Neural cell (in vitro differentiated cells): ENCODE results near the gene FBLN2. TPM values are rescaled to one million over a fixed set of nuclear protein-coding genes. Genes with fewer than 3 reads are reported as not detected.

Experiments
- H2AFZ ChIP-seq: fragments of 200-600, 300-800 bp; sonication (generic), shearing (Covaris generic); 2 replicates; pipeline ENCODE4 v1.6.0; 2014; ENCODE audit warnings: low read depth, mild to moderate bottlenecking, antibody characterized with exemption, low read length, moderate library complexity
- H3F3A ChIP-seq: fragments of 200-600 bp; shearing (Covaris generic); 2 replicates; pipeline ENCODE4 v1.6.1; 2016; ENCODE audit warnings: mild to moderate bottlenecking, moderate library complexity, mixed read lengths, antibody characterized with exemption, low read length; ENCODE audit not compliant: insufficient read depth, poor library complexity, severe bottlenecking
- H3K27ac ChIP-seq: fragments of 200-600, 300-800 bp; sonication (generic), shearing (Covaris generic); 2 replicates; pipeline ENCODE4 v1.5.1; 2014; ENCODE audit warnings: mild to moderate bottlenecking, low read length, moderate library complexity
- H3K27me3 ChIP-seq: fragments of 300-800, 200-600 bp; sonication (generic), shearing (Covaris generic); 2 replicates; pipeline ENCODE4 v1.6.0; 2014; ENCODE audit warnings: mild to moderate bottlenecking, low read depth, low read length, moderate library complexity; ENCODE audit not compliant: insufficient read depth
- H3K36me3 ChIP-seq: fragments of 300-800, 200-600 bp; sonication (generic), shearing (Covaris generic); 2 replicates; pipeline ENCODE4 v1.5.1; 2014; ENCODE audit warnings: mild to moderate bottlenecking, antibody characterized with exemption, low read length, moderate library complexity; ENCODE audit not compliant: insufficient read depth
- H3K4me2 ChIP-seq: fragments of 300-800, 200-600 bp; sonication (generic), shearing (Covaris generic); 2 replicates; pipeline ENCODE4 v1.6.0; 2014; ENCODE audit warnings: mild to moderate bottlenecking, low read length
- H3K4me3 ChIP-seq: fragments of 300-800, 200-600 bp; sonication (generic), shearing (Covaris generic); 2 replicates; pipeline ENCODE4 v1.5.1; 2014; ENCODE audit warnings: mild to moderate bottlenecking, low read length, moderate library complexity
- H3K79me2 ChIP-seq: fragments of 200-600 bp; shearing (Covaris generic); replicated peaks from 2 replicates; pipeline ENCODE4 v1.6.0; 2014; ENCODE audit warnings: mild to moderate bottlenecking, low read length, moderate library complexity; ENCODE audit not compliant: insufficient read depth
- H3K9ac ChIP-seq: fragments of 300-800, 200-600 bp; sonication (generic), shearing (Covaris generic); 2 replicates; pipeline ENCODE4 v1.6.1; 2016; ENCODE audit warnings: mild to moderate bottlenecking, low read length, mixed read lengths
- H3K9me2 ChIP-seq: fragments of 200-600 bp; shearing (Covaris generic); 2 replicates; pipeline ENCODE4 v1.6.1; 2016; ENCODE audit warnings: mild to moderate bottlenecking, low read length, mixed read lengths; ENCODE audit not compliant: insufficient read depth
- H3K9me3 ChIP-seq: fragments of 200-600, 300-800 bp; sonication (generic), shearing (Covaris generic); 2 replicates; pipeline ENCODE4 v1.6.1; 2016; ENCODE audit warnings: mild to moderate bottlenecking, mixed run types, low read length, moderate library complexity, mixed read lengths
- H4K20me1 ChIP-seq: fragments of 200-600 bp; shearing (Covaris generic); 2 replicates; pipeline ENCODE4 v1.6.1; 2016; ENCODE audit warnings: mild to moderate bottlenecking, mixed run types; ENCODE audit not compliant: insufficient read depth
- EP300 ChIP-seq: fragments of 450-650 bp; conservative IDR thresholded peaks from 2 replicates; pipeline ENCODE4 v1.6.1; 2014; ENCODE audit warnings: antibody characterized with exemption, mild to moderate bottlenecking, moderate library complexity; ENCODE audit not compliant: poor library complexity, severe bottlenecking
- EZH2 ChIP-seq: fragments of 200-600, 300-800 bp; shearing (Covaris generic), sonication (generic); IDR thresholded peaks from 2 replicates; pipeline ENCODE4 v1.6.1; 2014; ENCODE audit warnings: antibody characterized with exemption, low read length, borderline replicate concordance, mild to moderate bottlenecking; ENCODE audit not compliant: insufficient read depth, poor library complexity, severe bottlenecking
- MXI1 ChIP-seq: fragments of 450-650 bp; conservative IDR thresholded peaks from 2 replicates; pipeline ENCODE4 v1.6.1; 2014; ENCODE audit warnings: antibody characterized with exemption, mild to moderate bottlenecking; ENCODE audit not compliant: poor library complexity, severe bottlenecking
- POLR2AphosphoS5 ChIP-seq: IDR thresholded peaks from 2 replicates; pipeline ENCODE4 v1.6.1; 2012
- RAD21 ChIP-seq: fragments of 450-650 bp; conservative IDR thresholded peaks from 2 replicates; pipeline ENCODE4 v1.6.1; 2014; ENCODE audit warnings: antibody characterized with exemption, mild to moderate bottlenecking, moderate library complexity
- SMC3 ChIP-seq: fragments of 450-650 bp; conservative IDR thresholded peaks from 2 replicates; pipeline ENCODE4 v1.6.1; 2014; ENCODE audit warnings: antibody characterized with exemption, mild to moderate bottlenecking, moderate library complexity; ENCODE audit not compliant: poor library complexity
- TAF1 ChIP-seq: IDR thresholded peaks from 2 replicates; pipeline ENCODE4 v1.6.1; 2012; ENCODE audit warnings: low read depth
- polyA plus RNA-seq: library from polyadenylated mRNA; depleted of rRNA; stranded (reverse); fragments of >200 nt; gene quantifications from 2 replicates; pipeline ENCODE4 v1.2.3, GENCODE V29; 2014
- TF ChIP-seq, protein P1 (sequence below): IDR thresholded peaks from 2 replicates; pipeline ENCODE4 v1.6.1; 2012; ENCODE audit warnings: borderline replicate concordance
- TF ChIP-seq, protein P2 (sequence below): fragments of 450-650 bp; IDR thresholded peaks from 2 replicates; pipeline ENCODE4 v1.5.1; 2014; ENCODE audit warnings: antibody characterized with exemption, mild to moderate bottlenecking, moderate library complexity; ENCODE audit not compliant: poor library complexity, severe bottlenecking

The FBLN2 gene
- polyA plus RNA-seq, 1 donor from 2014 or later, result 0.37 TPM

DNA sequence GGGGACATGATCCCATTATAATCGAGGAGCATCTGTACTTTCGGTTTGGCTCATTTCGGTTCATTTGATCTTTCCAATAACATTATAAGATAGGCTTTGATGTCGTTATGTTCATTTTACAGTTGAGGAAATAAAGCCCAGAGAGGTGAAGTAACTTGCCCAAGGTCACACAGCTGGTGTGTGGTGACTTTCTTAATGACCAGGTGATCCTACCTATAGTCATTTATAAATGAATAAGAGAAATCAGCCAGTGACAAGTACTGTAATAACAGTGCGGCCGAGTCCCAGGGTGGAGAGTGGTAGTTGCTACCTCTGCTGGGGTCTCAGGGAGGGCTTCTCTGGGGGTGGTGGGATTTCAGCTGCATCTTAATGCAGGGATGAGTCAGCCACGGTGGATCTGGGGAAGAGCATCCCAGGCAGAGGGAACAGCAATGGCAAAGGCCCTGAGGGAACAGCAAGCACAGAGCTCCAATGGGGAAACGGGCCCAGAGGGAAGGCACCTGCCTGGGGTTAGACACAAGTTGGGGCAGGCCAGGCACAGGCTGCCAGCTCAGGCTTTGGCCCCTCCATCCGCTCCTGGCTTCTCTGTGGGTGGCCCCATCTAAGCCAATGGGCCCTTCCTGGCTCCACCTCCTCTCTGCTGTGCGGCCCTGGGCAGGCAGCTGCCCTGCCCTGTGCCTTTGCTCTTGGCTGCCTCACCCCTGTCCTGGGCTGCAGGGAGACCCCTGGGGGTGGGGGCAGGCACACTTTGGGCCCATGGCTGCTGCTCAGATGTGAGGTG, 1.1 kb upstream of the FBLN2 start:
- Histone ChIP-seq H3K9me3 (no peaks in the 10 kb centered on the region), H3K9ac (no peak overlapping the region), H3K79me2 (no peaks in the 10 kb centered on the region), H4K20me1 (no peaks in the 10 kb centered on the region), H3F3A (no peaks in the 10 kb centered on the region), H2AFZ (no peak overlapping the region), H3K4me2 (no peak overlapping the region), H3K27me3 (peaks cover 18% of the 10 kb centered on the region), H3K27ac (no peak overlapping the region), H3K4me3 (no peak overlapping the region), H3K9me2 (no peaks in the 10 kb centered on the region), H3K36me3 (no peaks in the 10 kb centered on the region)
- TF ChIP-seq EZH2, result no peak
- TF ChIP-seq, protein P1, sequence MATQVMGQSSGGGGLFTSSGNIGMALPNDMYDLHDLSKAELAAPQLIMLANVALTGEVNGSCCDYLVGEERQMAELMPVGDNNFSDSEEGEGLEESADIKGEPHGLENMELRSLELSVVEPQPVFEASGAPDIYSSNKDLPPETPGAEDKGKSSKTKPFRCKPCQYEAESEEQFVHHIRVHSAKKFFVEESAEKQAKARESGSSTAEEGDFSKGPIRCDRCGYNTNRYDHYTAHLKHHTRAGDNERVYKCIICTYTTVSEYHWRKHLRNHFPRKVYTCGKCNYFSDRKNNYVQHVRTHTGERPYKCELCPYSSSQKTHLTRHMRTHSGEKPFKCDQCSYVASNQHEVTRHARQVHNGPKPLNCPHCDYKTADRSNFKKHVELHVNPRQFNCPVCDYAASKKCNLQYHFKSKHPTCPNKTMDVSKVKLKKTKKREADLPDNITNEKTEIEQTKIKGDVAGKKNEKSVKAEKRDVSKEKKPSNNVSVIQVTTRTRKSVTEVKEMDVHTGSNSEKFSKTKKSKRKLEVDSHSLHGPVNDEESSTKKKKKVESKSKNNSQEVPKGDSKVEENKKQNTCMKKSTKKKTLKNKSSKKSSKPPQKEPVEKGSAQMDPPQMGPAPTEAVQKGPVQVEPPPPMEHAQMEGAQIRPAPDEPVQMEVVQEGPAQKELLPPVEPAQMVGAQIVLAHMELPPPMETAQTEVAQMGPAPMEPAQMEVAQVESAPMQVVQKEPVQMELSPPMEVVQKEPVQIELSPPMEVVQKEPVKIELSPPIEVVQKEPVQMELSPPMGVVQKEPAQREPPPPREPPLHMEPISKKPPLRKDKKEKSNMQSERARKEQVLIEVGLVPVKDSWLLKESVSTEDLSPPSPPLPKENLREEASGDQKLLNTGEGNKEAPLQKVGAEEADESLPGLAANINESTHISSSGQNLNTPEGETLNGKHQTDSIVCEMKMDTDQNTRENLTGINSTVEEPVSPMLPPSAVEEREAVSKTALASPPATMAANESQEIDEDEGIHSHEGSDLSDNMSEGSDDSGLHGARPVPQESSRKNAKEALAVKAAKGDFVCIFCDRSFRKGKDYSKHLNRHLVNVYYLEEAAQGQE, result no peak

DNA sequence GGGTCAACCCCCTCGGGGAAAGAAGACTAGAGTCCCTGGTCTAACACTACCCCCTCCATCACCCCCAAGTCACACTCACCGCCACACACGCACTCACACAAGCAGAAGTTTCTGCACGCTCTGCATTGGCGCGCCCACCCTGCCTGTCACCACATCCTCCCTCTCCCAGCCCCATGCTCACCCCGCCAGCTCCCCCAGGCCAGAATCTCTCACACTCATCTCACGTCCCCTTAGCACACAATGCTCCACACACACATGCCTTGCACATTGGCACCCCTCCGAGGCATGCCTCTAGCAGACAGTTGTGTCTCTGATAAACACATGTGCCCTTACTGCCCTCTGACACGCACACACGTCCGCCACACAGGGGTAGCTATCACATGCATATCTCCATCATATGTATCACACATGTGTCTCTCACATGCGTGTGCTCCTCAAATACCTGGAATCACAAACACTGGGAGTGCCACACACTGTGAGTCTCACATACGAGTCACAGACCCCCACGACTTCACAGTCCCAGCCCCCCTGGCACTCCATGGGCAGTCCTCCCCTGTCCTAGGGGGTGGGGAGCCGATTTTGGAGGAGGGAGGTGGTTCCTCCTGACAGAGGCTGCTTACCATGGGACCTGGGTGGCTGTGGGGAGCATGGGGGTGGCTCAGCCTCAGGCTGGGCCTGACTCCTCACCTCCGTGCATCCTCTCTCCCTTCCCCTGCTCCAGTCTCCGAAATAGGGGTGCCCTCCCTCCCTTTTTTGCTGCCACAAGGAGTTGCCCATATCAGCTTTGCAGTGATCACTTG, 898 bp downstream of the FBLN2 start:
- peaks cover 18% of the 10 kb centered on the region for H3K27me3 ChIP-seq
- H3K9ac ChIP-seq, result no peak overlapping the region
- H3K27ac ChIP-seq, result no peak overlapping the region
- no peak overlapping the region for H3K4me2 ChIP-seq
- TF ChIP-seq EZH2 (no peak), EP300 (no peak), MXI1 (no peak), POLR2AphosphoS5 (no peak), TAF1 (no peak), RAD21 (no peak), SMC3 (no peak)
- TF ChIP-seq, protein P1, result no peak
- TF ChIP-seq, protein P2, sequence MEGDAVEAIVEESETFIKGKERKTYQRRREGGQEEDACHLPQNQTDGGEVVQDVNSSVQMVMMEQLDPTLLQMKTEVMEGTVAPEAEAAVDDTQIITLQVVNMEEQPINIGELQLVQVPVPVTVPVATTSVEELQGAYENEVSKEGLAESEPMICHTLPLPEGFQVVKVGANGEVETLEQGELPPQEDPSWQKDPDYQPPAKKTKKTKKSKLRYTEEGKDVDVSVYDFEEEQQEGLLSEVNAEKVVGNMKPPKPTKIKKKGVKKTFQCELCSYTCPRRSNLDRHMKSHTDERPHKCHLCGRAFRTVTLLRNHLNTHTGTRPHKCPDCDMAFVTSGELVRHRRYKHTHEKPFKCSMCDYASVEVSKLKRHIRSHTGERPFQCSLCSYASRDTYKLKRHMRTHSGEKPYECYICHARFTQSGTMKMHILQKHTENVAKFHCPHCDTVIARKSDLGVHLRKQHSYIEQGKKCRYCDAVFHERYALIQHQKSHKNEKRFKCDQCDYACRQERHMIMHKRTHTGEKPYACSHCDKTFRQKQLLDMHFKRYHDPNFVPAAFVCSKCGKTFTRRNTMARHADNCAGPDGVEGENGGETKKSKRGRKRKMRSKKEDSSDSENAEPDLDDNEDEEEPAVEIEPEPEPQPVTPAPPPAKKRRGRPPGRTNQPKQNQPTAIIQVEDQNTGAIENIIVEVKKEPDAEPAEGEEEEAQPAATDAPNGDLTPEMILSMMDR, result no peak
- no peak overlapping the region for H2AFZ ChIP-seq
- H4K20me1 ChIP-seq, result no peaks in the 10 kb centered on the region
- H3F3A ChIP-seq, result no peaks in the 10 kb centered on the region
- H3K79me2 ChIP-seq, result no peaks in the 10 kb centered on the region
- H3K4me3 ChIP-seq, result no peak overlapping the region
- no peaks in the 10 kb centered on the region for H3K9me2 ChIP-seq
- no peaks in the 10 kb centered on the region for H3K9me3 ChIP-seq
- no peaks in the 10 kb centered on the region for H3K36me3 ChIP-seq
